Stimulated activated CD4-positive, alpha-beta T cell treated with anti-CD3 and anti-CD28 coated beads, Interleukin-1b, Interleukin-23, amount 100 ng/mL, for 4 hours (primary cell): Measurements from ENCODE around the gene CNST.
"Not testable (repeated sequence)": the region's sequence is repeated elsewhere in the genome, so short reads cannot be mapped to it uniquely, and the experiment has no call there.

Experiments used
- DNase-seq, 2 donors: peaks; one replicate each; pipeline ENCODE4 v3.0.0-alpha.2; 2020; ENCODE audit warnings: low read depth in 2 of 2

The CNST gene

DNA sequence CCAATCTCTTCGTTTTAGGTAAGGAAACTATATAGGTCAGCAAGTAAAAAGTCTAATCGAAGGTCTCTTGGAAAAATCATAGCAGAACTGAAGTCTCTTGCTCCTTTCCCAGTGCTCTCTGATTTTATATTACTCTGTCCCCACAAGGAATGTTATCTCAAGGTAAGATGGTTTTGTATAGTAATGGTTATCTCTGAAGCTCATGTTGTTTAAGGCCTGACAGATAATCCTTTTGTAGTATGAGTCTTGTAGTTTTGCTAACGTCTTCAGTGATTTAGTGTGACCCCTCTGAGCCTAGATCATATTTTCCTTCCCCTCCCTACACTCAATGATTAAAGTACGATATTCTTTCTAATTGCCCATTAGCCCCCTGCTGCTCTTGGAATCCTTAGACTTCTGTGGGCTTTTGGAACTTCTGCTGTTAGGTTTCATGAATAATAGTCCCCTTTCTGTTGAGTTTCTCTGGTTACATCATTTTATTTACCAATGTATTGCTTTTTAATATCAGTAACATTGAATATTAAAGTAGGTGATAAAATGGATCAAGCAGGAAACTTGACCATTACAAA lies 52.1 kb downstream of the CNST start:
- no peak for DNase-seq

DNA sequence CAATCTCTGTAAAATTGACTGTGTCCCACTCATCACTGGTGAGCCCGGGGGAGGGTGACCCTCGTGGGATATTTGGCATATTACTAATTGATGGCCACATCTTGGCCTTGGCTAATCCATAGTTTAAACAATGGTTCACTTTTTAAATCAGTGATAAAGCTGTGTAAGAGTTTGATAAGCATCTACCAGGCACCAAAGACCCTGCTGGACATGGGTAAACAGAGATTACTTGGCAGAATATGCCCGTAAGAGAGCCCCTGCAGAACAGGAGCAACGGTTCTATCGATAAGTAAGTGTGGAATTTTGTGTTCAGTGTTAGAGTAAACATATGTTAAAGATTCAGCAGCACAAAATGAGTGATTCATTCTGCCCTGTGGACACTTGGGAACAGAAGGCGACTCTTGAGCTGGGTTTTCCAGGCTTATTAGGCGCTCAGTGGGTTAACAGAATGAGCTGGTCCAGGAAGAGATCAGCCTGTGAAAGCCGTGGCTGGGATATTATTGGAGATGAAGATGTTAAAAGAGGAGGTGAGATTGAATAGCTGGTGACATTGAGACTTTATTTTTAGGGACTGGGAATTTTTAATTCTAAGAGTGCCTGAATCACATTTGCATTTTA lies 55.9 kb downstream of the CNST start:
- no peak for DNase-seq

DNA sequence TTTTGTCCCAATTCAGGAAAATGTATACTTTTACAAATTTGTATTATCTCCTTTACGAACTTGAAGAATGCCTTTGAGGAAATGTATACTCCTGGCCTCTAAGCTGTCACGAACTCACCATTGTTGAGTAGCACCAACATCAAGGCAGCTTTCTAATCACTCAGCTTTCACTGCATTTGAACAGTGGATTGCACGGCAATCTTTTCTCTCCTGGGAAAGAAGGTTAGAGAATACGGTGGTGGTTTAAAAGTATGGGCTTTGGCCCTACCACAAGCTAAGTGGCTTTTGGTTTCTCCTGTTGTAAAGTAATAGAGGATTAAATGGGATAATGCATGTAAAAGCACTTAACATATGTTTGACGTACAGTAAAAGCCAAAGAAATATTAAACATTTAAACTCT lies 57.8 kb downstream of the CNST start:
- DNase-seq: no peak

DNA sequence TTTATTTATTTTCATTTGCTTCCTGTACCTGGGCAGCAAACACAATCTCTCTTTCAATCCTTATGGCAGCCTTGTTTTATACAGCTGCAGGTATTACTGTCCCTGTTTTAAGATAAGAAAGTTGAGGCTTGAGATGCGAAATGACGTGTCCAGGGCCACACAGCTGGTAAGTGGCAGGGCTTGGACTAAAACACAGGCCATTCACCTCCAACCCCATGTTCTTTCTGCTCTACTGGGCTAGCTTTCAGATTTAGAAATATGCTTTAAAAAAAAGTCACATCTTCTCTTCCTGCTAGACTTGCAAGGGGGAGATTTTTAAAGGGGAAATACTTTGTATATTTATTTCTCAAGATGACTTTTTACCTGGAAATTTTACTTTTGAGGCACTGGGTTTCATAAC lies 62.8 kb downstream of the CNST start:
- no peak for DNase-seq

DNA sequence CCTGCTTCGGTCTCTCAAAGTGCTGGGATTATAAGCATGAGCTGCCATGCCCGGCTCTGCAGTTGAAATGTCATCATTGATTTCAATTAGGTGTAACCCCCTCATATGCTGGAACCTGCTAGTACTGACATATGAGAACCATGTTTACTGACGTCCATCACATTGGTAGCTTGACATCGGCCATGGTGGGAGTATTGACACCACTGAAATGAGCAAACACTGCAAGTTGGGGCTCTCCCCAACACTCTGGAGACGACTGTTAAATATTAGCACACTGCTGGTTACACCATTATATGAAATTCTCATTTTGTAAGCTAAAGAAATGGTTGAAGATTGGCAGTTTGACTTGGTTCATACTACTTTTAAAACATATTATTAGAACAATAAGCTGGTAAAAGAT lies 63.7 kb downstream of the CNST start:
- DNase-seq: no peak

- DNase-seq: no peak
These were observed 65.2 kb downstream of the CNST start for GRCh38 chr1:246631426-246631825.

- DNase-seq: no peak
These were observed 66.3 kb downstream of the CNST start for GRCh38 chr1:246632281-246633168.

DNA sequence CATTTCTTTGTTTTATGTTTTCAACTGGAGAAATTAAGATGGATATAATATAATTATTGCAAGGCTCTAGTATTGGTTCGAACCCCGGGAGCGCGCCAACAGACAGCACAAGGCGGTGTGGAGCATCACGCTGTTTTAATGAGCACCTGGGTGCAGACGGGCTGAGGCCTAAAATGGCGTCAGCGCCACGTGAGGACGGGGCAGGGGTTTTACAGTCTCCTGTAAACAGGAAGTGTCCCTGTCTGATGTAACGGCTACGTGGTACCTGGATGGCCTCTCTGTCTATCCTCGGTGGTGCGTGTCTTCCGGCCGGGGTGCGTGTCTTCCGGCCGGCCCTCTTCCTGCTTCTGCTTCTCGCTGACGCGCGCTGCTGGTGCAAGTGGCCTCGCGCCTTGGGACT lies 68.4 kb downstream of the CNST start:
- DNase-seq: not testable (repeated sequence)

DNA sequence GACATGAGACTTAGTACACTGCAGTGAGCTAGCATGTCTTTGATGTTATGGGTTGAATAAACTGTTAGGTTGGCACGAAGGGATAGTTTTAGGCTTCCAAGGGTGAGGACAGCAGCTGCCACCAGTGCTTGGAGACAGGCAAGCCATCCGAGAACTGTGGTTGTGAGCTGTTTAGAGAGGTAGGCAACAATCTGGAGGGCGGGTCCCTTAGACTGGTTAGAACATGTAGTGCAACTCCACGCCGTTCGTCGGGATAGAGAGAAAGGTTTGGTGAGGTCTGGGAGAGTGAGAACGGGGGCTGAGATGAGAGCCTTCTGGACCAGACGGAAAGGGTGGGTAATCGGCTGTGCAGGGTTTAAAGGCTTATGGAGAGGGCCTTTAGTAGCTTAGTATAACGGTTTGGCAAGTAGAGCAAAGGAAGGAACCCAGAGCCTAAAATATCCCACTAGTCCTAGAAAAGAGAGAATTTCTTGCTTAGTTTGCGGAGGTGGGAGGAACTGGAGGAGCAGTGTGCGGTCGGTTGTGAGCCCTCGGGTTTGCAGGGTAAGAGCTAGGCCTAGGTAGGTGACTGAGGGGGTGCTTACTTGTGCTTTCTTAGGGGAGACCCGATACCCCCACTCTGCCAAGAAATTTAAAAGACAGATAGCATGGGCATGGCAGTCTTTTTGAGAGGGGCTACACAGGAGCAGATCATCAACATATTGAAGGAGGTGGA lies 72.8 kb downstream of the CNST start:
- DNase-seq: no peak

- DNase-seq: no peak
These were observed 73.5 kb downstream of the CNST start for GRCh38 chr1:246639732-246640131.

- DNase-seq: no peak
These were observed 74.5 kb downstream of the CNST start for GRCh38 chr1:246640747-246641146.

DNA sequence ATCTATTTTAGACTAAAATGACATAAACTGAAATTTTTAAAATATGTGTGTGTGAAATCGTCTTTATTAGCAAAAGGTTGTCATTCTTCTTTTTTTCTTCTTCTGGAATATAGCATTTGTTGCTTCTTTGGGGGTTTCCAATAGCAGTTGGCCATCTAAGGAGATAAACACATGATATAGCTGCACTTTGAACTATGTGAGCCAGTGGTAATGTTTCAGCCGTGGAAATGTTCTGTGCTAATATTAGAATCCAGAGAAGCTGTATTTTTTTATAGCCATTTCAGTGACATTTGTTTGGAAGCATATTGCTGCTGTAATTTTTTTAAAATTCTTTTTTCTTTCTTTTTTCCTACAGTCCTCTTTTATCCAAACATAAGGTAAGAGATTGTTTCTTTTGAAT lies 75.1 kb downstream of the CNST start:
- no peak for DNase-seq

DNA sequence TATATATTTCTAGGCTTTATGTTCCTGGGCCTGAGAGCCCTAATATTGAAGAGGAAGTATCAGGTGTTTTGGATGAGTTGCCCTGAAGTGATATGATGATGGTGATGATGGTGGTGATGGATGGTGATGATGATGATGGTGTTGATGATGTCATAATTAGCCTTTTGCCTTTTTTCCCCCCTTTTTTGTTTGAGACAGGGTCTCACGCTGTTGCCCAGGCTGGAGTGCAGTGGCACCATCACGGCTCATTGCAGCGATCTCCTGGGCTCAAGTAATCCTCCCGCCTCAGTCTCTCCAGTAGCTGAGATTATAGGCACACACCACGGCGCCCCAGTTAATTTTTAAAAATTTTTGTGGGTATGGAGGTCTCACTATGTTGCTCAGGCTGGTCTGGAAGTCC lies 76.5 kb downstream of the CNST start:
- no peak for DNase-seq

GRCh38 chr1:246647113-246647512 lies 80.9 kb downstream of the CNST start:
- DNase-seq: no peak

DNA sequence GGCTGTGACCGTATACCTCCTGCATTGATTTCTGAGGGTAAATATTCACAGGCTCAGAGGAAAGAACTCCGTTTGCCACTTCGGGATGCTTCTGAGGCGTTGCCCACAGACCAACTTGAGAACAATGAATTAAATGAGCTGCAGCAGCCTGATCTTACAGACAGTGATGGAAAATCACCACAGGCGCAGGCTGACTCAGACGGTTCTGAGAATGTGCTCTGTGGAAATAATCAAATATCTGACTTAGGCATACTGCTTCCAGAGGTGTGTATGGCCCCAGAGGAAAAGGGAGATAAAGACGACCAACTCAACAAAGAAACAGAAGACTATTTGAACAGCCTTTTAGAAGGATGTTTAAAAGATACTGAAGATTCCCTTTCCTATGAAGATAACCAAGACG lies 81.3 kb downstream of the CNST start:
- no peak for DNase-seq

DNA sequence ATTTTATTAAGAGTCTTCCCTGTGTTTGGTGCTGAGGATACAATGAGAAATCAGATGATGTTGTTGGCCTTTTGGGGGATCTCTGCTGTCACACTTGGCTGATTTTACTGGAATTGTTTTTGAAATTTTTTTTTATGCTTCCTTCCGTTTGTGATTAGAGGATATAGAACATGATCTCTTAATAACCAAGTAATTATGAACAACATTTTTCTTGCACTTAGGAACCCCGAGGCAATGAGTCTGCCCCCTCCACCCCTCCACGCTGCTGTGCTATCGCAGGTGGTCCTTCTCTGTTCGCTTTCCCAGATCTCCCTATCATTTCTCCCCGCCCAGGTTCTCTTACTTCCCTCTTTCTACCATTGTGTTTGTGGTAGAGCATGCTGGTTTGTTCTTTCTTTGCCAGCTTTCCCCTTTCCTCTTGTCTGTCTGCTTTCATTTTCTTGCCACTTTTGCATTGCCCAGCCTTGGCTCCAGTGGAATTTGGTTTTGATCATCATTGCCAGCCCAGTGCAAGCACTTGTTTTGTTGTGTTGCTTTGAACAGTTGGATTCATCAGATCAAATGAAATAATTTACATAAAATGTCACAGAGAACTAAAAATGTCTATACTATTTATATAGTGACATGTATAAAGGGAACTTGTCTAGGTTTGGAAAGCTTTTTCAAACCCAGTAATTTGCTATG lies 84.9 kb downstream of the CNST start:
- no peak for DNase-seq

GRCh38 chr1:246658567-246658966 lies 92.3 kb downstream of the CNST start:
- DNase-seq: no peak

GRCh38 chr1:246659594-246660140 lies 93.4 kb downstream of the CNST start:
- no peak for DNase-seq

- DNase-seq: no peak
These were observed 95.2 kb downstream of the CNST start for GRCh38 chr1:246661451-246661850.

DNA sequence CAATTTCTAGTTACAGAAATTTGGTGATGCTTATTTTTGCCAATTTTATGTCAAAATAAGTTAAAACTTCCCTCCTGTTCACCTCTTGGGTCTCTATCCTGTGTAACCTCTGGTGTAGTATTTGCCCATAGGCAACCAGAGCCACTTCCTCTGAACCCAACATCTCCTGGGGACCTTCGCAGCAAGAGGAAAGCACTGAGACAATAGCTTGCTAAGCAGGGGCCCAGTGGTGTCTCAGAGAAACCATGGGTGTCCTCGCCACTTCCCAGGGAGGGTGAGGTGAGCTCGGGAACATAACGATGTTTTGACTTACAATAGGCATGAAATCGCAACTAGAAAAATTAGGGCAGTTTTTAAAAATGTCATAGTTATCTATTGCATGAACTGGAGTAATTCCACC lies 101.5 kb downstream of the CNST start:
- DNase-seq: no peak

DNA sequence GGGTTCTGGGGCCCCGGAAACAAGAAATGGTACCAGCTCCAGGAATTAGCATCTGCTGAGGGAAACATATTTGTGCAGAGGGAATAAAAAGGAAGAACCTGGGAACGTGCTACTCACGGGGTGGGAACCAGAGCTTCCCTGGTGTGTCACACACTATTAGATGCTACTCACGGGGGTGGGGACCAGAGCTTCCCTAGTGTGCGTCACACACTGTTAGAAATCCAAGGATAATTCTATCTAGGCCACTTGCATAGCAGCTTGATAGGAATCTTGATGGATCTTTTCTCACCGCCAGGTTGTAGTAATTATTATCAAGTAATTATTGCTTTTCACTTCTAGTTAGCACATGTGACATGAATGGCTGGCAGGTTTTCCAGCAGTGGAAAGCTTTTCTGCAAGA lies 103.4 kb downstream of the CNST start:
- DNase-seq: no peak

- DNase-seq: no peak
These were observed 107.8 kb downstream of the CNST start for GRCh38 chr1:246674049-246674448.
